ENCODE data around the gene EXOC4. TPM values are rescaled to one million over a fixed set of nuclear protein-coding genes. Genes with fewer than 3 reads are reported as not detected.
A peak's percentile ranks its signal among the peaks of the same experiment; 100 is the strongest.

Gene EXOC4
- total and polyA plus RNA-seq, 12 donors = 7.5 to 41.7 (median 34.6) TPM

- peak in 3 of 8 donors; percentile 51 to 61 (median 52) for ATAC-seq
- no peaks in the 10 kb centered on the region for H3K4me1 ChIP-seq
- H3K4me3 ChIP-seq = no peak overlapping the region
- H3K27ac ChIP-seq = no peak overlapping the region
- WGBS, 2 donors = 47 to 52% methylated on average over 4 of the region's 4 CpGs
- no peaks in the 10 kb centered on the region for H3K27me3 ChIP-seq
- peak in 1 of 2 donors; percentile 11 for DNase-seq
- H3K9me3 ChIP-seq = no peaks in the 10 kb centered on the region
- no peaks in the 10 kb centered on the region for H3K36me3 ChIP-seq
- TF ChIP-seq, protein P1, sequence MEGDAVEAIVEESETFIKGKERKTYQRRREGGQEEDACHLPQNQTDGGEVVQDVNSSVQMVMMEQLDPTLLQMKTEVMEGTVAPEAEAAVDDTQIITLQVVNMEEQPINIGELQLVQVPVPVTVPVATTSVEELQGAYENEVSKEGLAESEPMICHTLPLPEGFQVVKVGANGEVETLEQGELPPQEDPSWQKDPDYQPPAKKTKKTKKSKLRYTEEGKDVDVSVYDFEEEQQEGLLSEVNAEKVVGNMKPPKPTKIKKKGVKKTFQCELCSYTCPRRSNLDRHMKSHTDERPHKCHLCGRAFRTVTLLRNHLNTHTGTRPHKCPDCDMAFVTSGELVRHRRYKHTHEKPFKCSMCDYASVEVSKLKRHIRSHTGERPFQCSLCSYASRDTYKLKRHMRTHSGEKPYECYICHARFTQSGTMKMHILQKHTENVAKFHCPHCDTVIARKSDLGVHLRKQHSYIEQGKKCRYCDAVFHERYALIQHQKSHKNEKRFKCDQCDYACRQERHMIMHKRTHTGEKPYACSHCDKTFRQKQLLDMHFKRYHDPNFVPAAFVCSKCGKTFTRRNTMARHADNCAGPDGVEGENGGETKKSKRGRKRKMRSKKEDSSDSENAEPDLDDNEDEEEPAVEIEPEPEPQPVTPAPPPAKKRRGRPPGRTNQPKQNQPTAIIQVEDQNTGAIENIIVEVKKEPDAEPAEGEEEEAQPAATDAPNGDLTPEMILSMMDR (IDR thresholded peaks at IDR 0.05) = peak; percentile 37 to 84 (median 74)
- intact Hi-C loops (cut with DNase I) = no loop called here
Observed at GRCh38 chr7:134016223-134016941, 763.5 kb downstream of the EXOC4 start.

DNA sequence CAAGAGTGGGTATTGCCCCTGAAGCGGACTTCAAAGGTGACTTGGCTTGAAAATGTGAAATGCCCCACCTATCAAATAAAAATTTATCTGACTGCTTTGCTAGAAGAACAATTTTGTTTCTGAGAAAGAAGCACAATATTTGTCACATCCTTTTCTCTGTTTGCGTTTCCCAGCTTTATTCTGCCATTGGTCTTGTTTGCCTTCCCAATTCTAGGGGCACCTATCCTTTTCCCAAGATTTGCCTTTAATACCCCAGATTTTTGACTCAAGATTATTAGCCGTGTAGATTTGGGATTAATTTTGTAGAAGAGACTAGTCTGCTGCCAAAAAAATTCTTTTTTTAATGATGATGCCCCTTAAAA lies 764.0 kb downstream of the EXOC4 start:
- no peak for ATAC-seq
- 84 to 86% methylated on average over 3 of the region's 3 CpGs for WGBS, 2 donors
- no peaks in the 10 kb centered on the region for H3K9me3 ChIP-seq
- H3K4me3 ChIP-seq = no peak overlapping the region
- intact Hi-C loops (cut with DNase I) = no loop called here
- TF ChIP-seq, protein P1 (IDR thresholded peaks at IDR 0.05) = no peak
- H3K27ac ChIP-seq = no peak overlapping the region
- no peaks in the 10 kb centered on the region for H3K4me1 ChIP-seq
- no peaks in the 10 kb centered on the region for H3K27me3 ChIP-seq
- H3K36me3 ChIP-seq = no peaks in the 10 kb centered on the region
- no peak for DNase-seq

- H3K4me1 ChIP-seq = no peaks in the 10 kb centered on the region
- TF ChIP-seq, protein P1 (IDR thresholded peaks at IDR 0.05) = no peak
- no peak overlapping the region for H3K4me3 ChIP-seq
- no peaks in the 10 kb centered on the region for H3K36me3 ChIP-seq
- H3K27ac ChIP-seq = no peak overlapping the region
- no peaks in the 10 kb centered on the region for H3K27me3 ChIP-seq
- no peak for ATAC-seq
- intact Hi-C loops (cut with DNase I) = no loop called here
- no peaks in the 10 kb centered on the region for H3K9me3 ChIP-seq
- no peak for DNase-seq
- 90 to 94% methylated on average over 3 of the region's 3 CpGs for WGBS, 2 donors
Observed at GRCh38 chr7:134018306-134018705, 765.4 kb downstream of the EXOC4 start.

DNA sequence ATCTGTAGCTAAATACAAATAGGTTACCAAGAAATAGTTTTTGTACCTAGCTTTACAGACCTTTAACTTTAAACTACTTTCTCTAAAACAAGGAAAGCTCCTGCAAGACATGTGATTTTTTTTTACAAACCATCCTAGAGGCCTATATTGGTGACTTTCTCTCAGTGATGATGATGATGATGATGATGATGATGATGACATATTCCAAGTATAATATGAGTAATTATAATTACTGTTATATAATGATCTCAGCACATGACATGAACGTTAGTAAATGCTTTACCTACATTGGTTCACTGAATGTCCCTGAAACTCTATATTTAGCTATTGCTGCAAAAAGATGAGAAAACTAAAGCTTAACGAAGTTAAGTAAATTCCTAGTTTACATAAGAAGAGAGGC lies 766.4 kb downstream of the EXOC4 start:
- Histone ChIP-seq H3K27ac (no peak overlapping the region), H3K4me3 (no peak overlapping the region), H3K27me3 (no peaks in the 10 kb centered on the region), H3K4me1 (no peaks in the 10 kb centered on the region), H3K9me3 (no peaks in the 10 kb centered on the region), H3K36me3 (no peaks in the 10 kb centered on the region)
- DNase-seq (no peak), ATAC-seq (no peak)
- WGBS, 2 donors = 75 to 84% methylated on average over 2 of the region's 2 CpGs
- intact Hi-C loops (cut with DNase I) = no loop called here
- TF ChIP-seq, protein P1 (IDR thresholded peaks at IDR 0.05) = no peak

Data from heart right ventricle (tissue), 16 donors.